GM19023 (cell line): ENCODE data around the gene NCBP2.
A peak's percentile ranks its signal among the peaks of the same experiment; 100 is the strongest.

Source experiments
- ATAC-seq: cut with Tn5 transposase; IDR thresholded peaks from one replicate; pipeline ENCODE4 v1.9.1; 2021; ENCODE audit warnings: mild to moderate bottlenecking, moderate library complexity; ENCODE audit not compliant: unreplicated experiment

NCBP2 gene

DNA sequence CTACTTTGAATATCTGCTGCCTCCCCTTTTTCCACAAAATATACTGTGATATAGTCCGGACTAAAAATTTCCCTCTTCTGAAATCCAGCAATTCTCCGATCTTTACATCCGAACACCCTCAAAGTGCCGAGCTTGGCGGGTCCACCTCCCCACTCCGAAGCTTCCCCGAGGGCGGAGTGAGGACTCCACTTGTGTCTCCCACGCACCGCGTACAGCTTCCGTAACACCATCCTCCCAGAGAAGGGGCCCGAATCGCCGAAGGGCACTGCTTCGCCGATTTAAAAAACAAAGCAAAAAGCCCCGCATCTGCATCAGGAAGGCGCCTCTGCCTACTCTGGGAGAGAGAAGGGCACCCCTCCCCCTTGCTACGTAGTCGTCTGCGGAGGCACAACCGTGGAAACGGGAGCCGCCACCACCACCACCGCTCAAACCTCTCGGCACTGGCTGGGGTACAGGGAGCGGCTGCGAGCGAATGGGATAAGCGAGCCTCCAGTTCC lies 551 bp downstream of the NCBP2 start:
- peak; percentile 27 for ATAC-seq

GRCh38 chr3:196938576-196938975 lies 3.8 kb downstream of the NCBP2 start:
- no peak for ATAC-seq

DNA sequence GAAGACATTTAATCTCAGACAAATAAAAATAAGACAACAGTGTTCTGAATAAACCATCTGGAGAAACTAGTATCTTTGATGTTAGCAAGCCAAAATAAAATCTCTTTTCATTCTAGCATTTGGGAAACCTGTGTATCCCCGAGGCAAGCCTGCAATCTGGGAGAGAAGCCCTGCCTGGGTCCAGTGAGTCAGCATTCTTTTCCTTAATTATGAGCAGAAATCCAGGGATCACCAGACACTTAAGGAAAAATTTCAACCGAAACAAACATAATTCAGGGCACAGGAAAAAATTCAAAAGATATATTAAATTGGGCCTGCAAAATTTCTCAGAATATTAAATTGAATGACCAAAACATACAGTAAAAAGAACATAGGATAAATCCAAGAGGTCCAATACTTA lies 4.2 kb downstream of the NCBP2 start:
- ATAC-seq = no peak

DNA sequence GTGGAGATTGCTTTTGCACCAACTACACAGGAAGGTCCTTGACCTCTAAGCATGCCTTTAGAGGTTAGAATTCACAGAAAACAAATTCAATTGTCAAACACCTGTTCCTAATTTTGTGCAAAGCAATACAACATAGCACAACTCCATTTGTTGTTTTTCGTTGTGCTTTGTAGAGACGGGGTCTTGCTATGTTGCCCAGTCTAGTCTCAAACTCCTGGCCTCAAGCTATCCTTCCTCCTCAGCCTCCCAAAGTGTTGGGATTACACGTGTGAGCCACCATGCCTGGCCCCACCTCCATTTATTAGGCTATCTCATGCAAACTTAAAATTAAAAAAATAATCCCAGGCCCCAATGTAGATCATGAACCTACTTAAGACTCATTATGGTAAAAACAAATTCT lies 6.0 kb downstream of the NCBP2 start:
- no peak for ATAC-seq

DNA sequence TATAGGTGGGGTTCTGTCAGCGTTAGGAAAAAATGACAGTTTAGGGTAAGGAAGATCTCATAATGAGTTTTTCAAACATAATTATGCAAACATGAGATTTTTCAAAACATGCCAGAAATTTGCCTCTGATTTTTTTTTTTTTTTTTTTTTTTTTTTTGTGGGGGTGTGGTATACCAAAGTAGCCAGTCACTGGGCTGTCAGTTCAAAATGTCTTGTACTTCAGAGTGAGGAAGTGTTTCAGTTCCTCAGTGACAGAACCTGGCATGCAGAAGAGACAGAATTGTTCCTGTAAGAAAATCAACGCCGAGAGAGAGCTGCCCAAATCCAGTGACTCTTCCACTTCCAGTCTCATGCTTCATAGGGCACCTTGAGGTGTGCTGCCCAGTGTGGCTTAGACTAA lies 9.7 kb downstream of the NCBP2 start:
- no peak for ATAC-seq

GRCh38 chr3:196931828-196932587 lies 10.3 kb downstream of the NCBP2 start:
- ATAC-seq = no peak

DNA sequence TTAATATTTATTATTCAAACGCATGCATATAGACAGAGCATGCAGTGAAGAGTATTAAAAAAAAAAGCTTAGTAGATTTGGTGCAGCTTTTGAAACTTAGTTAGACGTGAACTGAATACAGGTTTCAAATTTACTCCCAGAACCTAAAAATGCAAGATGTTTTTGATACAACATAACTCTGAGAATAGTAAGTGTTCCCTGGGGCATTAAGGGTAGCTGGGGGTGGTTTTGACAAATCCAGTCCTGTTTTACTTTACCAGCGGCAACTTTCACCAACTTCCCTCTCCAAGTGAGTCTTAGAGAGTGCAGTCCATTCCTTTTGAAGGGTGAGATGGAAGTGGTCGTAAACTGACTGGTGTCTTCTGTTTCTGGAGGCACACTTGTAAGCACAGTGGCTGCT lies 11.2 kb downstream of the NCBP2 start:
- no peak for ATAC-seq

GRCh38 chr3:196927571-196928453 lies 14.5 kb downstream of the NCBP2 start:
- ATAC-seq = no peak

- ATAC-seq = no peak
These were observed 21.6 kb downstream of the NCBP2 start for GRCh38 chr3:196920733-196921132.

GRCh38 chr3:196918968-196919367 lies 23.4 kb downstream of the NCBP2 start:
- ATAC-seq = no peak

- no peak for ATAC-seq
These were observed 25.3 kb downstream of the NCBP2 start for GRCh38 chr3:196916995-196917394.

DNA sequence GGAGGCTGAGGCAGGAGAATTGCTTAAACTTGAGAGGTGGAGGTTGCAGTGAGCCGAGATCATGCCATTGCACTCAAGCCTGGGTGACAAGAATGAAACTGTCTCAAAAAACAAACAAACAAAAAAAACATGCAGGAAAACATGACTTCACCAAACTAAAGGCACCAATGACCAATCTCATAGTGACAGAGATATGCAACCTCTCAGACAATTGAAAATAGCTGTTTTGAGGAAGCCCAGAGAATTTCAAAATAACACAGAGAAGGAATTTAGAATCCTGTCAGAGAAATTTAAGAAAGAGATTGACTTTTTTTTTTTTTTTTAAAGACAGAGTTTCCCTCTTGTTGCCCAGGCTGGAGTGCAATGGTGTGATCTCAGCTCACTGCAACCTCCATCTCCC lies 26.1 kb downstream of the NCBP2 start:
- no peak for ATAC-seq

DNA sequence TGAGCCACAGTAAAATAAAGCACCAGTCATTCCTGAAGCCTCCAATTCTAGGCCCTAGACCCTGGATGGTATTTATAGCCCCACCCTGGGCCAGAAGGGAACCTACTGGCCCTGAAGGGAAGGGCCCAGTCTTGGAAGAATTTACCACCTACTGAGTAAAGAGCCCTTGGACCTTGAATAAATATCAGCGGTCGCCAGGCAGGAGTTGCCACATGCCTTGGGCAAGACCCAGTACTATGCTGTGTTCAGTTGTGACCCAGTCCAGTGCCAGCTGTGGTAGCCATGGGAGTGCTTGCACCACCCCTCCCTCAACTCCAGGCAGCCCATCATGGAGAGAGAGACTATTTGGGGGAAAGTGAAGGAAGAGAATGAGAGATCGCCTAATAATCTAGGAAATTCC lies 27.0 kb downstream of the NCBP2 start:
- no peak for ATAC-seq

DNA sequence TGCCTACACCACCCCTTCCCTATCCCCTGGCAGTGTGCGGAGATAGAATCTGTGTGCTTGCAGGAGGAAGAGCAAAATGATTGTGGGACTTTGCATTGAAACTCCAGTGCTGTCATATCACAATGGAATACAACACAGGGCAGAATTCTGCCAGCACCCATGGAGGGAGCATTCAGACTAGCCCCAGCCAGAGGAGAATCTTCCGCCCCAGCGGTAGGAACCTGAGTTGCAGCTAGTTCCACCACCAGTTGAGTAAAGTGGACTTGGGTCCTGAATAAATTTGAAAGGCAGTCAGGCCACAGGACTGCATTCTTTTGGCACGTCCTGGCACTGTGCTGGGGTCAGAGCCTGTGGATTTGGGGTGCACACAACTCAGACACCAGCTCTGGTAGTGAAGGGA lies 27.5 kb downstream of the NCBP2 start:
- ATAC-seq = no peak

GRCh38 chr3:196903740-196904139 lies 38.6 kb downstream of the NCBP2 start:
- no peak for ATAC-seq

DNA sequence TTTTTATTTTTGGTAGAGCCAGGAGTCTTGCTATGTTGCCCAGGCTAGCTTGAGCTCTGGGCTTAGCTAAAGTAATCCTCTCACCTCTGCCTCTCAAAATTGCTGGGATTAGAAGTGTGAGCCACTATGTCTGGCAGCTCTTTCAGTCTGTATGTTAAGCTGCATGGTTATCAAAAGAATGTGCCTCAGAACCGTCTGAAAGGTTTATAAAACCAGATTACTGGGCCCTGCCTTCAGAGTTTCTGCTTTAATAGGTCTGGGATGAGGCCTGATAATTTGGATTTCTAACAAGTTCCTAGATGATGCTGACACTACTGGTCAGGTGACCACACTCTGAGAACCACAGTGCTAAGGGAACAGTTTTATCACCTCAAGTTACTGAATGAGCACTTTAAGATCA lies 40.0 kb downstream of the NCBP2 start:
- no peak for ATAC-seq

- ATAC-seq = no peak
These were observed 40.6 kb downstream of the NCBP2 start for GRCh38 chr3:196901768-196902167.

GRCh38 chr3:196896229-196896628 lies 46.1 kb downstream of the NCBP2 start:
- ATAC-seq = no peak

DNA sequence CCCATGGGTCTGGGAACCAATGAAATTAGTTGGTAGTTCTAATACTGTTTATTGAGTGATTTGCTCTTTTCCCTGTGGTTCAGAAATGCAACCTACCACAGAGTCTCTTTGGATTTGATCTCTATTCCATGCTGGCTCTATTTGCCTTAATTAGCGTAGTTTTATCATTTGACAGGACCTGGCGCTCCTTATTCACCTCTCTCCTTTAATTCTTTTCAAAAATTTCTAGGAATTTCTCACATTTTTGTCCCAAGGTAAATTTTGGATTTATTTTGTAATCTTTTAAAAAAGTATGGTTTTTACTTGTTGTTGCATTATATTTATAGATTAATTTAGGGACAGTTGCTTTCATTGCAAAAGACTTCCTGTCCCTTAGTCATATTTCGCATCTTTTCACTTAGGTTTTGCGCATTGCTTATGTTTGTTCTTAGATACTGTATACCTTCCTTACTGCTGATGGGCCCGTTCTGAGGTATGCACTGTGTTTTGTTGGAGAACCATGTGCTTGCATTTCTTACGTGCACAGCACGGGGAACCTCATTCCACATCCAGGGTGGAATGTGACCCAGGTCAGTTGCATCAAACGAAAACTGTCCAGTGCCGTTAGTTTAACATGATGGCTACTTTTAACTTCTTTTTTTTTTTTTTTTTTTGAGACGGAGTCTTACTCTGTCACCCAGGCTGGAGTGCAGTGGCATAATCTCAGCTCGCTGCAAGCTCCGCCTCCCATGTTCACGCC lies 47.6 kb downstream of the NCBP2 start:
- no peak for ATAC-seq

GRCh38 chr3:196889844-196890708 lies 52.3 kb downstream of the NCBP2 start:
- ATAC-seq = no peak
